Smooth muscle cell (in vitro differentiated cells): ENCODE results near the gene CCDC157. TPM values are rescaled to one million over a fixed set of nuclear protein-coding genes. Genes with fewer than 3 reads are reported as not detected.

Experiments
- DNase-seq: peaks from one replicate; lab custom pipeline; 2025; ENCODE audit not compliant: unreplicated experiment; lab: John Stamatoyannopoulos, UW
- H2AFZ ChIP-seq: fragments of 200-600 bp; sonication (generic); 2 replicates; pipeline ENCODE4 v1.6.0; 2016; ENCODE audit warnings: antibody characterized with exemption, low read depth, mild to moderate bottlenecking
- H3F3A ChIP-seq: fragments of 200-600 bp; sonication (generic); 2 replicates; pipeline ENCODE4 v1.6.0; 2017; ENCODE audit warnings: antibody characterized with exemption, low read depth
- H3K27ac ChIP-seq: fragments of 200-600 bp; sonication (generic); 2 replicates; pipeline ENCODE4 v1.5.1; 2016; ENCODE audit warnings: low read depth, mild to moderate bottlenecking
- H3K27me3 ChIP-seq: fragments of 200-600 bp; sonication (generic); 2 replicates; pipeline ENCODE4 v1.6.1; 2016; ENCODE audit warnings: low read depth, mild to moderate bottlenecking
- H3K36me3 ChIP-seq: fragments of 200-600 bp; sonication (generic); 2 replicates; pipeline ENCODE4 v1.5.1; 2016; ENCODE audit warnings: low read depth
- H3K4me1 ChIP-seq: fragments of 200-600 bp; sonication (generic); 2 replicates; pipeline ENCODE4 v1.5.1; 2016; ENCODE audit warnings: low read depth
- H3K4me2 ChIP-seq: fragments of 200-600 bp; sonication (generic); 2 replicates; pipeline ENCODE4 v1.6.0; 2016; ENCODE audit warnings: mild to moderate bottlenecking
- H3K4me3 ChIP-seq: fragments of 200-600 bp; sonication (generic); 2 replicates; pipeline ENCODE4 v1.5.1; 2016; ENCODE audit warnings: mild to moderate bottlenecking
- H3K79me2 ChIP-seq: fragments of 200-600 bp; sonication (generic); 2 replicates; pipeline ENCODE4 v1.6.0; 2016; ENCODE audit warnings: low read depth, mild to moderate bottlenecking
- H3K9ac ChIP-seq: fragments of 200-600 bp; sonication (generic); 2 replicates; pipeline ENCODE4 v1.6.0; 2016; ENCODE audit warnings: low read depth
- H3K9me3 ChIP-seq: fragments of 200-600 bp; sonication (generic); replicated peaks from 2 replicates; pipeline ENCODE4 v1.5.1; 2016; ENCODE audit warnings: low read depth
- H4K20me1 ChIP-seq: fragments of 200-600 bp; sonication (generic); 2 replicates; pipeline ENCODE4 v1.6.0; 2016; ENCODE audit warnings: low read depth
- CTCF ChIP-seq: fragments of 200-600 bp; sonication (generic); IDR thresholded peaks from 2 replicates; pipeline ENCODE4 v1.5.1; 2017; ENCODE audit warnings: borderline replicate concordance, mild to moderate bottlenecking, antibody characterized with exemption; ENCODE audit not compliant: insufficient read depth, poor library complexity, severe bottlenecking
- WGBS: methylation state at CpG from one replicate; pipeline ENCODE4 v1.1.7; 2016; ENCODE audit warnings: low lambda C conversion rate; 5-methylcytosine and 5-hydroxymethylcytosine counted together
- polyA plus RNA-seq: library from polyadenylated mRNA; unstranded; fragments of >200 nt; fragmentation: Nextera tagmentation; extraction: Ambion mirVana; gene quantifications from 2 replicates; pipeline ENCODE4 v1.2.1, GENCODE V29; 2016
- total RNA-seq: library from RNA; depleted of rRNA; stranded (reverse); fragments of >200 nt; gene quantifications from 2 replicates; pipeline ENCODE4 v1.2.3, GENCODE V29; 2014

CCDC157 gene
- total and polyA plus RNA-seq, 2 experiments from 2014 or later: 2.5 to 4.8 TPM

- H3K9ac ChIP-seq: no peak overlapping the region
- H3K27ac ChIP-seq: no peak overlapping the region
- peaks cover 5% of the 10 kb centered on the region for H3F3A ChIP-seq
- no peak overlapping the region for H3K4me2 ChIP-seq
- no peaks in the 10 kb centered on the region for H3K9me3 ChIP-seq
- no peak overlapping the region for H2AFZ ChIP-seq
- TF ChIP-seq CTCF: no peak
- WGBS: 95% methylated on average over 3 of the region's 3 CpGs
- H3K79me2 ChIP-seq: peaks cover 98% of the 10 kb centered on the region
- peaks cover 6% of the 10 kb centered on the region for H3K4me1 ChIP-seq
- no peak for DNase-seq
- H3K36me3 ChIP-seq: no peaks in the 10 kb centered on the region
- H4K20me1 ChIP-seq: peaks cover 99% of the 10 kb centered on the region
- no peak overlapping the region for H3K4me3 ChIP-seq
- no peaks in the 10 kb centered on the region for H3K27me3 ChIP-seq
These were observed 36.7 kb upstream of the CCDC157 start for GRCh38 chr22:30320021-30320556.

- WGBS: 94% methylated on average over 2 of the region's 2 CpGs
- TF ChIP-seq CTCF: no peak
- no peaks in the 10 kb centered on the region for H3K9me3 ChIP-seq
- H3K79me2 ChIP-seq: peaks cover 96% of the 10 kb centered on the region
- H2AFZ ChIP-seq: no peak overlapping the region
- DNase-seq: no peak
- no peak overlapping the region for H3K4me2 ChIP-seq
- H4K20me1 ChIP-seq: peaks cover 95% of the 10 kb centered on the region
- no peak overlapping the region for H3K9ac ChIP-seq
- H3K36me3 ChIP-seq: no peaks in the 10 kb centered on the region
- H3F3A ChIP-seq: peaks cover 12% of the 10 kb centered on the region
- H3K27me3 ChIP-seq: no peaks in the 10 kb centered on the region
- peak overlapping the region; percentile 11 for H3K27ac ChIP-seq
- H3K4me3 ChIP-seq: no peak overlapping the region
- H3K4me1 ChIP-seq: peaks cover 12% of the 10 kb centered on the region
These were observed 35.3 kb upstream of the CCDC157 start for GRCh38 chr22:30321461-30321860.

GRCh38 chr22:30323246-30323645 is 33.6 kb upstream of the CCDC157 start:
- Histone ChIP-seq H3K4me1 (peaks cover 19% of the 10 kb centered on the region), H3K4me3 (no peak overlapping the region), H3K27ac (no peak overlapping the region), H3K79me2 (peaks cover 79% of the 10 kb centered on the region), H3K36me3 (no peaks in the 10 kb centered on the region), H3K27me3 (no peaks in the 10 kb centered on the region), H3K9me3 (no peaks in the 10 kb centered on the region), H4K20me1 (peaks cover 77% of the 10 kb centered on the region), H3K9ac (no peak overlapping the region), H2AFZ (no peak overlapping the region), H3K4me2 (peak overlapping the region; percentile 15), H3F3A (peaks cover 17% of the 10 kb centered on the region)
- TF ChIP-seq CTCF: no peak
- 90% methylated on average over 3 of the region's 3 CpGs for WGBS
- no peak for DNase-seq

DNA sequence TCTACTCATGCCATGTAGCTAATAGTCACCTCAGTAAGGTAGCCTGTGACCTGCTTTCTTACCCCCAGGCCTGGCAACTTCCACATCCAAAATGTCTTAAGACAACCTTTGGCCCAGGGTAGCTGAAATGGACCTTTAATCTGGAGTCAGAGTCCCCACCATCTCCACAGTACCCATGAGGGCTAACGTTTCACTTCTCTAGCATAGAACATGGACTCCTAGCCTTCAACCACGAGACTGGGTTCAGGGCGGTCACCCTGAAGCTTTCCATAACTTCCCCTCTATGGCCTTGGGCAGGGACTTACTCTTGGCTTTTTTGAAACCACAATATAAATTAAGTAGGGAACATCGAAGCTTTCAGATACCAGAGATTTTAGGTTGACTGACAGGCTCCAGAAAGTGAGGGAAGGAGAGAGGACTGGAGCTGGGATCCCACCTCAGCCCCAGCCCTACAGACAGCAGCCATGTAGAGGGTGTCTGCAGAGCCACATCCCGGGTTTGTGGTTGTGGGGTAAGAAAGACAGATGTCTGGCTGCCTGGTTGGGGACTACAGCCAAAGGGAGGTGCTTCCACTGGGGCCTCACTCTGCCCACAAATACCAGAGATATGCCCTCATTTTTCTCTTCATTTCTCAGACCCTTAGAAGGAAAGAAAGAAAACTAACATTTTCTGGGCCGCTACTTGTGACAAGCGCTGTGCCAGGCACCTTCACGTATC is 32.6 kb upstream of the CCDC157 start:
- Histone ChIP-seq H3K36me3 (no peaks in the 10 kb centered on the region), H3K79me2 (peaks cover 69% of the 10 kb centered on the region), H3K9me3 (no peaks in the 10 kb centered on the region), H2AFZ (no peak overlapping the region), H3K4me3 (peak overlapping the region; percentile 82), H3F3A (peaks cover 17% of the 10 kb centered on the region), H4K20me1 (peaks cover 68% of the 10 kb centered on the region), H3K4me1 (peaks cover 19% of the 10 kb centered on the region), H3K27ac (peak overlapping the region; percentile 89), H3K27me3 (no peaks in the 10 kb centered on the region), H3K9ac (peak overlapping the region; percentile 77), H3K4me2 (peak overlapping the region; percentile 92)
- 56% methylated on average over 8 of the region's 8 CpGs for WGBS
- TF ChIP-seq CTCF: no peak
- no peak for DNase-seq
